SKM-1 (cell line): ENCODE results near the gene GFM2.
"Not testable (repeated sequence)": the region's sequence is repeated elsewhere in the genome, so short reads cannot be mapped to it uniquely, and the experiment has no call there.

Experiments used
- DNase-seq: peaks from one replicate; lab custom pipeline; 2025; ENCODE audit not compliant: unreplicated experiment; lab: John Stamatoyannopoulos, UW

Gene GFM2

GRCh38 chr5:74722271-74722670, 44.6 kb downstream of the GFM2 start:
- no peak for DNase-seq

GRCh38 chr5:74717596-74717995, 49.3 kb downstream of the GFM2 start:
- DNase-seq = no peak

DNA sequence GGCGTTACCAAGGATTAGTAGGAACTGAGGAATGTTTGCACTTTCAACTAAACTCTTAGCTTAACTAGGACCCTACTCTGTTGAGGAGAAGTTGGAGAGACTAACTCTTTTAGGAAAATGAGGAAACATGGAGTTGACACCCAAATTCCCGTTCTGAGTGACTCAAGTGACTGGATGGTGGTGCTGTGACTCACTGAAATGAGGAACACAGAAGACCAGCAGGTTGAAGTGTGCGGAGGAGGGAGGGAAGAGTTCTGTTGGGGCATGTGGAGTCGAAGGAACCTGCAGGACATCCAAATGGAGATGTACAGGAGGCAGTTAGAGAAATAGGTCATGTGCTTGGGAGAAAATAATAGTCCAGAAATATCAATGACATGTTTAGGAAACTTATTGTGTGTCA, 73.7 kb downstream of the GFM2 start:
- DNase-seq = no peak

- DNase-seq = no peak
These were observed 79.8 kb downstream of the GFM2 start for GRCh38 chr5:74686962-74687751.

DNA sequence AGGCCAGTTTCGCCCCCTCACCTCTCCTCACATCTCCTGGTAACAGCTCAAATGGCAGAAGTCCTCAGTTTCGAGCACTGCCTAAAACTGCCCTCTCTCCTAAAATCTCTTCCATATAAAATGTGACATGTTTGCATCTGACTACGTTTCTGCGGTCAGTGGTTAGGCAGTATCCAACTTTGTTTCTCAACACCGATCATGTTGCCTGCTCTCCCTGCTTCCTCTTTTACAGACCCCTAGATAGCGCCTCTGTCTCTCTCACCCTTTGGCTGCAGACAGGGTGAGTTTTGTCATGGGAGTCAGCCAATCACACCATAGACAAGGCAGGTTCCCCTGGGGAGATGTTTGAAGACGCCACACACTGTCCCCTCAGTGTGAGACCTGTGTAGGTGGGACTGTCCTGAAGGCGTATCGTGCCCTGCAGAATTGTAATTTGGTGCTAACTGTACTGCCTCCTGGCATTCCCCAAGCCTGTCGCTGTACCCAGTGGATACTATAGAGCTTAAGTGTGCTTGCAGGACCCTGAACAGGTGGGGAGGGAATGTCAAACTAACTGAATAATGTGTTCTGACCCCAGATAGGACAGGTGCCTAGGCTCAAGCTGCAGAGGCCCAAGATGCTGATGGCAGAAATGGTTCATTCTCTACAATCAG, 80.8 kb downstream of the GFM2 start:
- DNase-seq = no peak

GRCh38 chr5:74684900-74685851, 81.7 kb downstream of the GFM2 start, which contains the start of gene HEXB:
Gene HEXB (plus strand): TSS chr5:74685233. CDS start chr5:74685261, 28 bp downstream.
- peak; percentile 66 for DNase-seq

DNA sequence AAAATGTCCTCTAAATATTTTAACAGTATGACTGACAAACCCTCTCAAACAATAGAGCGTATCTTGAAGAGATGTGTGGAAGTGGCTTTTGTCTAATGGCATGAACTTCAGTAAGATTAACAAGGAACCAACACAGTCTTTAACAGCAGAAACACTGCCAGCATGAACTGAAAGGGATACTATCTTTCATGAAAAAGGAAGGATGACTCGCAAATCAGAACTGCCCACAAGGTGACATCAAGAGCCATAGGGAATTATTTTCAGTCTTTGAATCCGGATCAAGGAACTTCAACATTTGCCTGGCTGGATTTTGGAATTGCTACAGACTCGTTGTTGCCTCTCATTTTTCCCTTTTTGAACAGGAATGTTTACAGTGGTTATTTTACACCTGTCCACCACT, 87.0 kb downstream of the GFM2 start:
- DNase-seq = no peak

DNA sequence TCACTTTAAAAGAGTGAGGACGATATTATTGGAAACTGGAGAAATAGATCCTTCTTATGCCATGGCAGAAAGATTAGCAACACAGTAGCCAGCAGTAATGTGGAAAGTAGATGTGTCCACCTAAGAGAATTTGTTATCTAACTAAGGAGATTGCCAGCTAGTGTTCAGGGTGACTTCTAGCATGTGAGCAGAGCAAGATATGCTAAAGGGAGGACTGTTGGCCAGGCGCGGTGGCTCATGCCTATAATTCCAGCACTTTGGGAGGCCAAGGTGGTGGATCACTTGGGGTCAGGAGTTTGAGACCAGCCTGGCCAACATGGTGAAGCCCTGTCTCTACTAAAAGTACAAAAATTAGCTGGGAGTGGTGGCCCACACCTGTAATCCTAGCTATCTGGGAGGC, 87.6 kb downstream of the GFM2 start:
- DNase-seq = not testable (repeated sequence)

- DNase-seq = not testable (repeated sequence)
These were observed 88.8 kb downstream of the GFM2 start for GRCh38 chr5:74678123-74678522.

DNA sequence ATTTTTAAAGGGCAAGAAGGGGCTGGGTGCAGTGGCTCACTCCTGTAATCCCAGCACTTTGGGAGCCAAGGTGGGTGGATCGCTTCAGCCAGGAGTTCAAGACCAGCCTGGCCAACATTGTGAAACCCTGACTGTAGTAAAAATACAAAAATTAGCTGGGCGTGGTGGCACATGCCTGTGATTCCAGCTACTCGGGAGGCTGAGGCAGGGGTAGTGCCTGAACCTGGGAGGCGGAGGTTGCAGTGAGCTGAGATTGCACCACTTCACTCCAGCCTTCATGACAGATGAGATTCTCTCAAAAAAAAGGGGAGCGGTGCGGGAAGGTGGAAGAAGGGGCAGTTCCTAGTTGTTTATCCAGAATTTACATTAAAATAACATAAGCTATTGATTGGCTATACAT, 90.5 kb downstream of the GFM2 start:
- not testable (repeated sequence) for DNase-seq

DNA sequence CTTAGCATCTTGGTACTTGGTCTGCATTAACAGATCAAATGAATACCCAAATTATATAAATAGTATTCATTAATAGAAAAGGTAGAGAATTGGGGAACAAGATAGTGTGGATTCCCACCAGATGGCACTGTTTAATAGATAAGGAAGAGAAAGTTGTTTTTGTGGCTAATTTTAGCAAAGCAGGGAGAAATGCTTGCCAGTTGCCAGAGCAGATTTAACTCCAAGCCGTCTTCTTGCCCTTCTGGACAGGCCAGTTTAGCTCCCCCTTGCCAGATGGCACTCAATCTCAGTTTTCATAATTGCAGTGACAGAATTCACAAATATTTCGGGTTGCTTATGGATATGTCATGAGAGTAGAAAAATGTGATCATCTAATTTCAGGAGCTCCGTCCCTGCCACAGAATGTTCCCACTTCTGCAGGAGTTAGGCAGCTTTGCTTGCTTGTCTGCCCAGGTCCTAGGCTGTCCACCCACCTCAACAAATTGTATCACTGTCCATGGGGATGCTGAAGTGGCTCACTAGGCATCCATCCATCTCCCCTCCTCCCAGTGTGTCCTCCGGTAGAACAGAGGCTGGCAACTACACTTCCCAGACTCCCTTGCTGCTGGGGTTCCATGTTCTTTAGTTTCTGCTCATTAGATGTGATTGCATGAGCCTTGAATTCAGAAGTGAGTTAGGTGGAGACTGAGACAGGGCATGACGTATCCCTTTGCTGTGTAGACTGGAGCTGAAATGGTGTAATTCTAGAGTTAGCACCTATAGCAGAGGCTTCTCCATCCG, 93.7 kb downstream of the GFM2 start:
- DNase-seq = peak; percentile 4

GRCh38 chr5:74672215-74672877, 94.6 kb downstream of the GFM2 start:
- no peak for DNase-seq
